Measurements from ENCODE around the gene UBFD1. TPM values are rescaled to one million over a fixed set of nuclear protein-coding genes. Genes with fewer than 3 reads are reported as not detected.

UBFD1 gene
- total RNA-seq, 1 experiment from 2014 or later = 78.6 TPM

GRCh38 chr16:23577493-23577892 lies 20.0 kb downstream of the UBFD1 start:
- peaks cover 59% of the 10 kb centered on the region for H3K36me3 Mint-ChIP-seq (ENCODE audit: insufficient read depth, unreplicated experiment)
- H3K9me3 Mint-ChIP-seq (ENCODE audit: unreplicated experiment) = no peaks in the 10 kb centered on the region
- Histone ChIP-seq H3K36me3 (ENCODE audit: control insufficient read depth, insufficient read depth, low read length) (peaks cover 2% of the 10 kb centered on the region; the same call in 1 of the 2 replicates), H3K9me3 (no peaks in the 10 kb centered on the region), H3K4me3 (ENCODE audit: low read depth, low read length) (no peak overlapping the region), H3K4me1 (no peaks in the 10 kb centered on the region), H3K27me3 (replicated peaks; ENCODE audit: control insufficient read depth, insufficient read depth, low read length) (no peaks in the 10 kb centered on the region)
- no TSS peak for BruUV-seq (replicated peaks)
- ChIA-PET POLR2A (no interaction called here), CTCF (no interaction called here)
- no peak for DNase-seq
- intact Hi-C loops (cut with micrococcal nuclease; ENCODE audit: unreplicated experiment) = no loop called here
- no peaks in the 10 kb centered on the region for H3K4me1 Mint-ChIP-seq (ENCODE audit: low read depth, unreplicated experiment)
- no peak overlapping the region for H3K4me3 Mint-ChIP-seq (ENCODE audit: unreplicated experiment)
- no peak overlapping the region for H3K27ac Mint-ChIP-seq (ENCODE audit: unreplicated experiment)
- no peak for TF ChIP-seq CTCF (IDR thresholded peaks at IDR 0.05; ENCODE audit: insufficient read depth in 1 of 2, low read depth in 1 of 2, low read length in 1 of 2, severe bottlenecking in 1 of 2, unreplicated experiment in 1 of 2)
- H3K27me3 Mint-ChIP-seq (ENCODE audit: insufficient read depth, unreplicated experiment) = no peaks in the 10 kb centered on the region

- H3K9me3 ChIP-seq = no peaks in the 10 kb centered on the region
- no peaks in the 10 kb centered on the region for H3K27me3 Mint-ChIP-seq (ENCODE audit: insufficient read depth, unreplicated experiment)
- peaks cover 2% of the 10 kb centered on the region; the same call in 1 of the 2 replicates for H3K36me3 ChIP-seq (ENCODE audit: control insufficient read depth, insufficient read depth, low read length)
- H3K4me1 Mint-ChIP-seq (ENCODE audit: low read depth, unreplicated experiment) = no peaks in the 10 kb centered on the region
- ChIA-PET CTCF (no interaction called here), POLR2A (no interaction called here)
- no peak overlapping the region for H3K4me3 ChIP-seq (ENCODE audit: low read depth, low read length)
- intact Hi-C loops (cut with micrococcal nuclease; ENCODE audit: unreplicated experiment) = no loop called here
- no peak overlapping the region for H3K4me3 Mint-ChIP-seq (ENCODE audit: unreplicated experiment)
- H3K4me1 ChIP-seq = no peaks in the 10 kb centered on the region
- H3K27me3 ChIP-seq (replicated peaks; ENCODE audit: control insufficient read depth, insufficient read depth, low read length) = no peaks in the 10 kb centered on the region
- no TSS peak for BruUV-seq (replicated peaks)
- DNase-seq = no peak
- TF ChIP-seq CTCF (IDR thresholded peaks at IDR 0.05; ENCODE audit: insufficient read depth in 1 of 2, low read depth in 1 of 2, low read length in 1 of 2, severe bottlenecking in 1 of 2, unreplicated experiment in 1 of 2) = no peak
- peaks cover 58% of the 10 kb centered on the region for H3K36me3 Mint-ChIP-seq (ENCODE audit: insufficient read depth, unreplicated experiment)
- no peaks in the 10 kb centered on the region for H3K9me3 Mint-ChIP-seq (ENCODE audit: unreplicated experiment)
- H3K27ac Mint-ChIP-seq (ENCODE audit: unreplicated experiment) = no peak overlapping the region
These were observed 20.7 kb downstream of the UBFD1 start for GRCh38 chr16:23578101-23578830.

GRCh38 chr16:23579371-23579770 lies 21.8 kb downstream of the UBFD1 start:
- intact Hi-C loops (cut with micrococcal nuclease; ENCODE audit: unreplicated experiment) = no loop called here
- Mint-ChIP-seq H3K36me3 (ENCODE audit: insufficient read depth, unreplicated experiment) (peaks cover 59% of the 10 kb centered on the region), H3K4me3 (ENCODE audit: unreplicated experiment) (no peak overlapping the region), H3K27ac (ENCODE audit: unreplicated experiment) (no peak overlapping the region), H3K9me3 (ENCODE audit: unreplicated experiment) (no peaks in the 10 kb centered on the region), H3K4me1 (ENCODE audit: low read depth, unreplicated experiment) (no peaks in the 10 kb centered on the region), H3K27me3 (ENCODE audit: insufficient read depth, unreplicated experiment) (no peaks in the 10 kb centered on the region)
- ChIA-PET POLR2A (no interaction called here), CTCF (no interaction called here)
- no TSS peak for BruUV-seq (replicated peaks)
- no peak overlapping the region for H3K4me3 ChIP-seq (ENCODE audit: low read depth, low read length)
- TF ChIP-seq CTCF (IDR thresholded peaks at IDR 0.05; ENCODE audit: insufficient read depth in 1 of 2, low read depth in 1 of 2, low read length in 1 of 2, severe bottlenecking in 1 of 2, unreplicated experiment in 1 of 2) = no peak
- DNase-seq = no peak
- no peaks in the 10 kb centered on the region for H3K9me3 ChIP-seq
- H3K4me1 ChIP-seq = no peaks in the 10 kb centered on the region
- H3K27me3 ChIP-seq (replicated peaks; ENCODE audit: control insufficient read depth, insufficient read depth, low read length) = no peaks in the 10 kb centered on the region
- H3K36me3 ChIP-seq (ENCODE audit: control insufficient read depth, insufficient read depth, low read length) = peaks cover 2% of the 10 kb centered on the region; the same call in 1 of the 2 replicates
